ENCODE results near the gene SLC8A1.

Gene SLC8A1

DNA sequence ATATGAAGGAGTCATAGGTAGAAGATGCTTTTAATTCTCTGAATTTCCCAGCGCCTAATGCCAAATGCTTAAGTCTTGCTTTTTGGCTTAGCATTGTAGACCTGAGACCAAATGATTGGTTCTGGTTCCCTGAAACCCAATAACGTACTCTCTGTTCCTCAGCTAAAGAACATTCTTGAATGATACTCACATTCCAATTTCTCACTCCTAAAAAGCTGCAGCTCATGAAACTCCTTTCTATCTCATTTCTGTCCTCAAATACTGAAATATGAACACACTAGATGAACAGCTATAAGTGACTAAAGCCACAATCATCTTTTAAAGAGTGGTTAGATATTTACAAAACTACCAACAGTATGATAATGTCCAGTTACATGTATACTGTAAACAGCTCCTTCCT, 272.1 kb downstream of the SLC8A1 start:
- no peak for DNase-seq
- TF ChIP-seq, protein P1, sequence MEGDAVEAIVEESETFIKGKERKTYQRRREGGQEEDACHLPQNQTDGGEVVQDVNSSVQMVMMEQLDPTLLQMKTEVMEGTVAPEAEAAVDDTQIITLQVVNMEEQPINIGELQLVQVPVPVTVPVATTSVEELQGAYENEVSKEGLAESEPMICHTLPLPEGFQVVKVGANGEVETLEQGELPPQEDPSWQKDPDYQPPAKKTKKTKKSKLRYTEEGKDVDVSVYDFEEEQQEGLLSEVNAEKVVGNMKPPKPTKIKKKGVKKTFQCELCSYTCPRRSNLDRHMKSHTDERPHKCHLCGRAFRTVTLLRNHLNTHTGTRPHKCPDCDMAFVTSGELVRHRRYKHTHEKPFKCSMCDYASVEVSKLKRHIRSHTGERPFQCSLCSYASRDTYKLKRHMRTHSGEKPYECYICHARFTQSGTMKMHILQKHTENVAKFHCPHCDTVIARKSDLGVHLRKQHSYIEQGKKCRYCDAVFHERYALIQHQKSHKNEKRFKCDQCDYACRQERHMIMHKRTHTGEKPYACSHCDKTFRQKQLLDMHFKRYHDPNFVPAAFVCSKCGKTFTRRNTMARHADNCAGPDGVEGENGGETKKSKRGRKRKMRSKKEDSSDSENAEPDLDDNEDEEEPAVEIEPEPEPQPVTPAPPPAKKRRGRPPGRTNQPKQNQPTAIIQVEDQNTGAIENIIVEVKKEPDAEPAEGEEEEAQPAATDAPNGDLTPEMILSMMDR (IDR thresholded peaks at IDR 0.05; ENCODE audit: low read depth, low read length), result no peak
- H3K27me3 ChIP-seq (ENCODE audit: insufficient read depth, low read depth, severe bottlenecking), result no peaks in the 10 kb centered on the region
- H3K9me3 ChIP-seq (ENCODE audit: severe bottlenecking), result no peaks in the 10 kb centered on the region
- no peaks in the 10 kb centered on the region for H3K36me3 ChIP-seq
- H3K27ac ChIP-seq, result no peak overlapping the region
- no peak overlapping the region for H3K4me3 ChIP-seq (ENCODE audit: low read depth, low read length)

DNA sequence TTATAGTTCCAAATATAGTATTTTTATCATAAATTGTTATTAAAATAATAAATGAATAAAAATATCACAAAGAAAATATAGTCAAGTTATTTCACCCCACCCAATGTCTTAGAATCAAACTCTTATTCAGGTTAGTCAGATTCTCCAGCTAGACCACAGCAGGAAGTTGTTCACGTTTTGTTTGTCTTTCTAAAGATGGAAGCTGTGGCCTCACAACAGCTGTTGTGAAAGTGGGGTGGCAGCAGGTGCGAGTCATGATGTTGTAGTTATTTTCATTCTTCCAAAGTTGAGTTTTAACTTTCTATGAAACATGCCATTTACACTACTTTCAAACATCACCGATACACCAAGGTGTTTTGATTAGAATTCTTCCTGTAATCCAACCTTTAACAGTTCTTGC, 272.9 kb downstream of the SLC8A1 start:
- Histone ChIP-seq H3K27me3 (ENCODE audit: insufficient read depth, low read depth, severe bottlenecking) (no peaks in the 10 kb centered on the region), H3K27ac (no peak overlapping the region), H3K4me3 (ENCODE audit: low read depth, low read length) (no peak overlapping the region), H3K36me3 (no peaks in the 10 kb centered on the region), H3K9me3 (ENCODE audit: severe bottlenecking) (no peaks in the 10 kb centered on the region)
- TF ChIP-seq, protein P1 (IDR thresholded peaks at IDR 0.05; ENCODE audit: low read depth, low read length), result no peak
- DNase-seq, result no peak

DNA sequence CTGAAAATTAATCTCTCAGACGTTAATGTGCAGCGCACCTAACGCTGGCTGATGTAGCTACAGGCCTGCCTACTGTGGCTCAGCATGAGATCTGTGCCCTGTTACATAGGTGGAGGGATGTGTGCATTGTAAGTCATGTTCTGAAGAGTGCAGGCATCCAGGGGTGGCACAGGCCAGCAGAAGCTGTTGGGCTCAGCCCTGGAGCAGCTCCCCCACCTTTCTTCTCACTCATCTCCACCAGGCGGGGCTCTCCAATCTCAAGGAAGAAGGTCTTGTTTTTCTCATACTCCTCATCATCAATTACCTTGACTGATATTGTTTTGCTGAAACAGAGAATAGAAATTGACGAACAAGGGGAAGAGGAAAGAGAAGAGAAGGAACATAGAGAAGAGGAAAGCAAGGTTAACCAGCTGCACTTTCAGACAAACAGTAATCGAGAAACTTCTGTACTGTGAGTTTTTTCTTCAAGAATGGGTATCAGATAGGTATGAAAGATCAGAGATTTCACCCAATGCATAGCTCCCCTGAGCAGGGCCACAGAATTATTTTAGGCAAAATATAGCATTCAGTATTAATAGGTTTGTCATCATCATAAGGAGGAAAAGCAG, 273.6 kb downstream of the SLC8A1 start:
- no peak for DNase-seq
- TF ChIP-seq, protein P1 (IDR thresholded peaks at IDR 0.05; ENCODE audit: low read depth, low read length), result no peak
- no peaks in the 10 kb centered on the region for H3K9me3 ChIP-seq (ENCODE audit: severe bottlenecking)
- H3K4me3 ChIP-seq (ENCODE audit: low read depth, low read length), result no peak overlapping the region
- H3K36me3 ChIP-seq, result no peaks in the 10 kb centered on the region
- H3K27me3 ChIP-seq (ENCODE audit: insufficient read depth, low read depth, severe bottlenecking), result no peaks in the 10 kb centered on the region
- no peak overlapping the region for H3K27ac ChIP-seq

DNA sequence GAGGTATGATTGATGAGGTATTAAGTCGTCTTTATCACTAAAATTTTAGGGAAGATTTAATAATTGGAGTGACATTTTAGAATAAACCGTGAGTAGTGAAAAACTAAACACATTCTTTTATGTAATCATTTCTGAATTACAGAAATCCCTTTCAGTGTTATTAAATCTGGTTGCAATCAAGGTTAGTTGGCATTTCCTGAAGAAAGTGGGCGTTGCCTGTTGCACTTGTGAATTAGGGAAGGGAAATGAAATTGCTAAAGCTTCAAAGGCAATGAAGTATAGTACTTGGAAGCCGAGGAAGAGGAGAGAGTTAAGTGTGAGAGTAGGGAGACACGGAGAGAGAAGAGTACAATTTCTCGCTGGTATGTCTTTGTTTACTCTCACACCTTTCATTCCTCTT, 274.5 kb downstream of the SLC8A1 start:
- Histone ChIP-seq H3K27me3 (ENCODE audit: insufficient read depth, low read depth, severe bottlenecking) (no peaks in the 10 kb centered on the region), H3K4me3 (ENCODE audit: low read depth, low read length) (no peak overlapping the region), H3K9me3 (ENCODE audit: severe bottlenecking) (no peaks in the 10 kb centered on the region), H3K36me3 (no peaks in the 10 kb centered on the region), H3K27ac (no peak overlapping the region)
- TF ChIP-seq, protein P1 (IDR thresholded peaks at IDR 0.05; ENCODE audit: low read depth, low read length), result no peak
- no peak for DNase-seq

DNA sequence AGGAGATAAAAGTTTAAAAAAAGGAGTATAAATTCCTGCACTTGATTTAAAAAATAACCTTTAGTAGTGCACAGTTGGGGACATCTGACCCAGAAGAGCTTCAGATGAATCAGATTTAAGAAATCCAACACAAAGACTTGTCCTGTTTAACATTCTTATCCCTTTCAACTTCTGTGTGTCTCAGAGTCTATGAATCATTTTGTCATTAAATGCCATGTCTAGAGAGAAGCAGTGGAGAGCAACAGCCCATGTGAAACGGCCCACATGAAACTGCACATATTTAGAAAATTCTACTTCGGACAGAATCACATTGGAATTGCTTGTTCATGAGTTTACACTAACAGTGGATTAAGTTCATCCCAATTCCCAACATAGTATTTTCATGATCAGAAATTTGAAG, 278.6 kb downstream of the SLC8A1 start:
- Histone ChIP-seq H3K36me3 (no peaks in the 10 kb centered on the region), H3K4me3 (ENCODE audit: low read depth, low read length) (no peak overlapping the region), H3K27ac (no peak overlapping the region), H3K9me3 (ENCODE audit: severe bottlenecking) (no peaks in the 10 kb centered on the region), H3K27me3 (ENCODE audit: insufficient read depth, low read depth, severe bottlenecking) (no peaks in the 10 kb centered on the region)
- no peak for DNase-seq
- TF ChIP-seq, protein P1 (IDR thresholded peaks at IDR 0.05; ENCODE audit: low read depth, low read length), result no peak

DNA sequence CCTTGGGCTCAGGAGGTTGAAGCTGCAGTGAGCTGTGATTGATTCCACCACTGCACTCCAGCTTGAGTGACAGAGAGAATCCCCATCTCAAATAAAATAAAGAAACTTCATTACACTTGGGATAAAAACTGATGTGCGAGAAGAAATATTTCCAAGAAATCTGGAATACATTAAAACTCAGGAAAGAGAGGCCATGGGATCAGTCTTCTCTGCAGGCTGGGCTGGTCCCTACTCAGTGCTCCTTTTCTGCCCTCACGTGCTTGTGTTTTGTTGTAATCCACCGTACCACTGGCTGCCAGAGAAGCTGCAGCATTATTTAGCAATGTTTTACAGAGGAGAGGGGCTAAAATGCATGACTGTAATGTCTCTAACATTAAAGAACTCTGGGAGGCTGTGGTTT, 282.0 kb downstream of the SLC8A1 start:
- H3K27me3 ChIP-seq (ENCODE audit: insufficient read depth, low read depth, severe bottlenecking), result no peaks in the 10 kb centered on the region
- TF ChIP-seq, protein P1 (IDR thresholded peaks at IDR 0.05; ENCODE audit: low read depth, low read length), result no peak
- DNase-seq, result no peak
- no peaks in the 10 kb centered on the region for H3K36me3 ChIP-seq
- H3K9me3 ChIP-seq (ENCODE audit: severe bottlenecking), result no peaks in the 10 kb centered on the region
- H3K27ac ChIP-seq, result no peak overlapping the region
- no peak overlapping the region for H3K4me3 ChIP-seq (ENCODE audit: low read depth, low read length)
